Fibroblast of mammary gland (primary cell): Measurements from ENCODE around the gene NAA40.

ENCODE experiments used
- DNase-seq: peaks from one replicate; pipeline ENCODE4 v3.0.0-alpha.2; 2010; ENCODE audit warnings: low read depth
- H3K4me3 ChIP-seq: 2 replicates; pipeline ENCODE4 v1.5.1; 2011; ENCODE audit warnings: low read depth, mild to moderate bottlenecking, low read length, moderate library complexity; ENCODE audit not compliant: control insufficient read depth
- CTCF ChIP-seq: conservative IDR thresholded peaks from 2 replicates; pipeline ENCODE4 v1.5.1; 2011; ENCODE audit warnings: low read depth, low read length, inconsistent platforms; ENCODE audit not compliant: control insufficient read depth, insufficient read depth

The NAA40 gene

GRCh38 chr11:63916837-63917691 lies 21.7 kb upstream of the NAA40 start, which contains the start of gene RCOR2:
Gene RCOR2 (minus strand): TSS chr11:63917164. CDS start chr11:63916456, 708 bp downstream.
- peak within 1 kb of the TSS; percentile 48 for H3K4me3 ChIP-seq
- DNase-seq = peak; percentile 80
- TF ChIP-seq CTCF = no peak

GRCh38 chr11:63917692-63918506 lies 20.9 kb upstream of the NAA40 start:
- DNase-seq = no peak
- no peak for TF ChIP-seq CTCF
- peak overlapping the region; percentile 43 for H3K4me3 ChIP-seq

- TF ChIP-seq CTCF = no peak
- DNase-seq = no peak
- no peak overlapping the region for H3K4me3 ChIP-seq
These were observed 20.2 kb upstream of the NAA40 start for GRCh38 chr11:63918507-63919191.

GRCh38 chr11:63919267-63920125 lies 19.3 kb upstream of the NAA40 start:
- TF ChIP-seq CTCF = no peak
- peak; percentile 46 for DNase-seq
- peak overlapping the region; percentile 20 for H3K4me3 ChIP-seq

- DNase-seq = no peak
- no peak overlapping the region for H3K4me3 ChIP-seq
- no peak for TF ChIP-seq CTCF
These were observed 18.5 kb upstream of the NAA40 start for GRCh38 chr11:63920126-63920938.
